Upper lobe of left lung (tissue), 6 donors: Measurements from ENCODE around the gene PLXNA2. TPM values are rescaled to one million over a fixed set of nuclear protein-coding genes. Genes with fewer than 3 reads are reported as not detected.

Source experiments
- ATAC-seq, 2 donors: fragments of 200-7000 bp; cut with Tn5 transposase; one replicate each; pipeline ENCODE4 v1.9.1; 2022; ENCODE audit warnings: mild to moderate bottlenecking in 2 of 2, moderate library complexity in 2 of 2; ENCODE audit not compliant: low FRiP score in 2 of 2
- DNase-seq, 2 donors: peaks; one replicate each; pipeline ENCODE4 v3.0.0-alpha.2; 2019 to 2020
- H3K27ac ChIP-seq, 4 donors: fragments of 200-600 bp; sonication (generic); one replicate each; pipeline ENCODE4 v1.5.1; 2016 to 2019
- H3K27me3 ChIP-seq, 4 donors: fragments of 200-600 bp; sonication (generic); one replicate each; pipeline ENCODE4 v1.5.1; 2017 to 2019
- H3K36me3 ChIP-seq, 4 donors: fragments of 200-600 bp; sonication (generic); one replicate each; pipeline ENCODE4 v1.5.1; 2016 to 2019
- H3K4me1 ChIP-seq, 4 donors: fragments of 200-600 bp; sonication (generic); one replicate each; pipeline ENCODE4 v1.5.1; 2018 to 2019
- H3K4me3 ChIP-seq, 4 donors: fragments of 200-600 bp; sonication (generic); one replicate each; pipeline ENCODE4 v1.5.1; 2017 to 2019; ENCODE audit warnings: mild to moderate bottlenecking in 2 of 4, moderate library complexity in 1 of 4
- H3K9me3 ChIP-seq, 4 donors: fragments of 200-600 bp; sonication (generic); one replicate each; pipeline ENCODE4 v1.5.1; 2018 to 2019
- EP300 ChIP-seq, 4 donors: sonication (generic); formaldehyde crosslinking; IDR thresholded peaks; one replicate each; pipeline ENCODE4 v1.5.1; 2017; ENCODE audit warnings: antibody characterized with exemption in 4 of 4, control low read depth in 2 of 4
- POLR2A ChIP-seq, 4 donors: fragments of 450-650 bp; IDR thresholded peaks; one replicate each; pipeline ENCODE4 v1.5.1; 2016 to 2017; ENCODE audit warnings: antibody characterized with exemption in 4 of 4, mild to moderate bottlenecking in 2 of 4
- POLR2AphosphoS5 ChIP-seq, 2 donors: sonication (generic); formaldehyde crosslinking; IDR thresholded peaks; one replicate each; pipeline ENCODE4 v1.5.1; 2017; ENCODE audit warnings: antibody characterized with exemption in 2 of 2
- WGBS, 2 donors: methylation state at CpG; one replicate each; pipeline ENCODE4 v1.1.5; 2017 to 2018; 5-methylcytosine and 5-hydroxymethylcytosine counted together
- total RNA-seq, 6 donors: library from RNA; depleted of rRNA in 4 of 6; stranded (reverse); fragments of >200 nt in 4 of 6; gene quantifications; one replicate each; pipeline versions ENCODE4 v1.1.0 to v1.2.1, GENCODE V29; 2016 to 2021
- TF ChIP-seq, protein P1 (sequence below), 6 experiments: fragments of 450-650 bp in 4 of 6; fragments of 200-600 bp in 2 of 6; sonication (generic) in 2 of 6; IDR thresholded peaks; one replicate each; pipeline ENCODE4 v1.5.1; 2016 to 2019; ENCODE audit warnings: antibody characterized with exemption in 6 of 6
- donor health status: DM: no; HTN: no; CAD: no; lungs with moderate emphysema.
- donor health status: DM: no; HTN: yes; CAD: no; lungs with severe emphysema.

The PLXNA2 gene
- total RNA-seq, 6 donors from 2014 or later, result 77.5 to 150 (median 101) TPM

GRCh38 chr1:207993477-207994445 lies 250.4 kb downstream of the PLXNA2 start:
- Histone ChIP-seq H3K36me3 (no peaks in the 10 kb centered on the region), H3K4me1 (peaks cover 0 to 4% (median 1%) of the 10 kb centered on the region in 4 donors), H3K27me3 (no peaks in the 10 kb centered on the region), H3K4me3 (no peak overlapping the region), H3K9me3 (no peaks in the 10 kb centered on the region), H3K27ac (no peak overlapping the region)
- 84 to 88% methylated on average over 5 of the region's 5 CpGs for WGBS, 2 donors
- no peak for DNase-seq
- no peak for TF ChIP-seq POLR2A (IDR thresholded peaks at IDR 0.05)
- TF ChIP-seq, protein P1, sequence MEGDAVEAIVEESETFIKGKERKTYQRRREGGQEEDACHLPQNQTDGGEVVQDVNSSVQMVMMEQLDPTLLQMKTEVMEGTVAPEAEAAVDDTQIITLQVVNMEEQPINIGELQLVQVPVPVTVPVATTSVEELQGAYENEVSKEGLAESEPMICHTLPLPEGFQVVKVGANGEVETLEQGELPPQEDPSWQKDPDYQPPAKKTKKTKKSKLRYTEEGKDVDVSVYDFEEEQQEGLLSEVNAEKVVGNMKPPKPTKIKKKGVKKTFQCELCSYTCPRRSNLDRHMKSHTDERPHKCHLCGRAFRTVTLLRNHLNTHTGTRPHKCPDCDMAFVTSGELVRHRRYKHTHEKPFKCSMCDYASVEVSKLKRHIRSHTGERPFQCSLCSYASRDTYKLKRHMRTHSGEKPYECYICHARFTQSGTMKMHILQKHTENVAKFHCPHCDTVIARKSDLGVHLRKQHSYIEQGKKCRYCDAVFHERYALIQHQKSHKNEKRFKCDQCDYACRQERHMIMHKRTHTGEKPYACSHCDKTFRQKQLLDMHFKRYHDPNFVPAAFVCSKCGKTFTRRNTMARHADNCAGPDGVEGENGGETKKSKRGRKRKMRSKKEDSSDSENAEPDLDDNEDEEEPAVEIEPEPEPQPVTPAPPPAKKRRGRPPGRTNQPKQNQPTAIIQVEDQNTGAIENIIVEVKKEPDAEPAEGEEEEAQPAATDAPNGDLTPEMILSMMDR (IDR thresholded peaks at IDR 0.05), result peak in 1 of 6 experiments; percentile 11
- ATAC-seq, result no peak

DNA sequence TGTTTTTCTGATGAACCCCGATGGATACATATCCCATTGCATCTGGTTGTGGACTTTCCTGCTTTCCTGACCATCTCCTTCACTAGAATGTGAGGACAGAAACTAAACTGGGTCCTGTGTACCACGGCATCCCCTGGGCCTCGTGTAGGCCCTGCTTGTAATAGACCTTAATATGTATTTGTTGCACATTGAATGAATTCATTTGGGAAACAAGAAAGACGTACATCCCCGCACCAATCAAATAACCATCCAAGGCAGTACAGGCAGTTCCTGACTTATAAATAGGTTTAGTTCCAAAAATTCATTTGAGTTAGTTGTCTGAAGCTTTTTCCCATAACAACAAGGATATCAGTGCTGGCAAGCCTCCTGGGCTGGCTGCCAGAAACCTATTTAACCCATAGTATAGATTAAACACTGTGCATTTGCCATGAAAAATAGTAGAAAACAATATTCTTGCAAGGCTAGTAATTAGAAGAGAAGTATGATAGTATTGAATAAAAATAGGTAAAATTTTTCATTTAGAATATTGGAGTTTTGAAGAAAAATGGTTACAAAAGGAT lies 251.4 kb downstream of the PLXNA2 start:
- Histone ChIP-seq H3K27me3 (no peaks in the 10 kb centered on the region), H3K4me3 (no peak overlapping the region), H3K9me3 (no peaks in the 10 kb centered on the region), H3K36me3 (no peaks in the 10 kb centered on the region), H3K27ac (no peak overlapping the region), H3K4me1 (peaks cover 0 to 3% (median 1%) of the 10 kb centered on the region in 4 donors)
- DNase-seq, result no peak
- no peak for ATAC-seq
- 87 to 89% methylated on average over 5 of the region's 5 CpGs for WGBS, 2 donors
- TF ChIP-seq POLR2A (IDR thresholded peaks at IDR 0.05) (no peak), EP300 (IDR thresholded peaks at IDR 0.05) (no peak), POLR2AphosphoS5 (IDR thresholded peaks at IDR 0.05) (no peak)
- TF ChIP-seq, protein P1 (IDR thresholded peaks at IDR 0.05), result no peak

- no peak overlapping the region for H3K4me3 ChIP-seq
- H3K9me3 ChIP-seq, result no peaks in the 10 kb centered on the region
- H3K36me3 ChIP-seq, result no peaks in the 10 kb centered on the region
- no peak for TF ChIP-seq POLR2A (IDR thresholded peaks at IDR 0.05)
- no peak for TF ChIP-seq EP300 (IDR thresholded peaks at IDR 0.05)
- no peak for TF ChIP-seq POLR2AphosphoS5 (IDR thresholded peaks at IDR 0.05)
- TF ChIP-seq, protein P1 (IDR thresholded peaks at IDR 0.05), result no peak
- ATAC-seq (no peak), DNase-seq (no peak)
- H3K27me3 ChIP-seq, result no peaks in the 10 kb centered on the region
- H3K4me1 ChIP-seq, result no peaks in the 10 kb centered on the region
- WGBS, 2 donors, result 68 to 88% methylated on average over 4 to 5 of the region's 5 CpGs
- H3K27ac ChIP-seq, result no peak overlapping the region
Measured at GRCh38 chr1:207991583-207992026, 252.6 kb downstream of the PLXNA2 start.

GRCh38 chr1:207990876-207991582 lies 253.2 kb downstream of the PLXNA2 start:
- no peak for TF ChIP-seq POLR2A (IDR thresholded peaks at IDR 0.05)
- TF ChIP-seq, protein P1 (IDR thresholded peaks at IDR 0.05), result no peak
- TF ChIP-seq EP300 (IDR thresholded peaks at IDR 0.05), result no peak
- TF ChIP-seq POLR2AphosphoS5 (IDR thresholded peaks at IDR 0.05), result no peak
- Histone ChIP-seq H3K27ac (no peak overlapping the region), H3K36me3 (no peaks in the 10 kb centered on the region), H3K9me3 (no peaks in the 10 kb centered on the region), H3K4me1 (no peaks in the 10 kb centered on the region), H3K4me3 (no peak overlapping the region), H3K27me3 (no peaks in the 10 kb centered on the region)
- 83 to 92% methylated on average over 16 of the region's 16 CpGs for WGBS, 2 donors
- ATAC-seq, result no peak
- DNase-seq, result peak in 1 of 2 donors; percentile 39
